ENCODE data around the gene CTIF. TPM values are rescaled to one million over a fixed set of nuclear protein-coding genes. Genes with fewer than 3 reads are reported as not detected.

Gene CTIF
- polyA plus RNA-seq, 1 donor from 2014 or later, result 50.2 TPM

GRCh38 chr18:48619501-48619900 is 80.7 kb downstream of the CTIF start:
- TF ChIP-seq MXI1 (conservative IDR thresholded peaks at IDR 0.05; ENCODE audit: poor library complexity, severe bottlenecking) (no peak), EZH2 (IDR thresholded peaks at IDR 0.05; ENCODE audit: borderline replicate concordance, insufficient read depth, low read length, poor library complexity, severe bottlenecking) (no peak), POLR2AphosphoS5 (IDR thresholded peaks at IDR 0.05) (no peak), RAD21 (conservative IDR thresholded peaks at IDR 0.05) (no peak), EP300 (conservative IDR thresholded peaks at IDR 0.05; ENCODE audit: poor library complexity, severe bottlenecking) (no peak), TAF1 (IDR thresholded peaks at IDR 0.05; ENCODE audit: low read depth) (no peak), SMC3 (conservative IDR thresholded peaks at IDR 0.05; ENCODE audit: poor library complexity) (no peak)
- TF ChIP-seq, protein P1, sequence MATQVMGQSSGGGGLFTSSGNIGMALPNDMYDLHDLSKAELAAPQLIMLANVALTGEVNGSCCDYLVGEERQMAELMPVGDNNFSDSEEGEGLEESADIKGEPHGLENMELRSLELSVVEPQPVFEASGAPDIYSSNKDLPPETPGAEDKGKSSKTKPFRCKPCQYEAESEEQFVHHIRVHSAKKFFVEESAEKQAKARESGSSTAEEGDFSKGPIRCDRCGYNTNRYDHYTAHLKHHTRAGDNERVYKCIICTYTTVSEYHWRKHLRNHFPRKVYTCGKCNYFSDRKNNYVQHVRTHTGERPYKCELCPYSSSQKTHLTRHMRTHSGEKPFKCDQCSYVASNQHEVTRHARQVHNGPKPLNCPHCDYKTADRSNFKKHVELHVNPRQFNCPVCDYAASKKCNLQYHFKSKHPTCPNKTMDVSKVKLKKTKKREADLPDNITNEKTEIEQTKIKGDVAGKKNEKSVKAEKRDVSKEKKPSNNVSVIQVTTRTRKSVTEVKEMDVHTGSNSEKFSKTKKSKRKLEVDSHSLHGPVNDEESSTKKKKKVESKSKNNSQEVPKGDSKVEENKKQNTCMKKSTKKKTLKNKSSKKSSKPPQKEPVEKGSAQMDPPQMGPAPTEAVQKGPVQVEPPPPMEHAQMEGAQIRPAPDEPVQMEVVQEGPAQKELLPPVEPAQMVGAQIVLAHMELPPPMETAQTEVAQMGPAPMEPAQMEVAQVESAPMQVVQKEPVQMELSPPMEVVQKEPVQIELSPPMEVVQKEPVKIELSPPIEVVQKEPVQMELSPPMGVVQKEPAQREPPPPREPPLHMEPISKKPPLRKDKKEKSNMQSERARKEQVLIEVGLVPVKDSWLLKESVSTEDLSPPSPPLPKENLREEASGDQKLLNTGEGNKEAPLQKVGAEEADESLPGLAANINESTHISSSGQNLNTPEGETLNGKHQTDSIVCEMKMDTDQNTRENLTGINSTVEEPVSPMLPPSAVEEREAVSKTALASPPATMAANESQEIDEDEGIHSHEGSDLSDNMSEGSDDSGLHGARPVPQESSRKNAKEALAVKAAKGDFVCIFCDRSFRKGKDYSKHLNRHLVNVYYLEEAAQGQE (IDR thresholded peaks at IDR 0.05; ENCODE audit: borderline replicate concordance), result no peak
- TF ChIP-seq, protein P2, sequence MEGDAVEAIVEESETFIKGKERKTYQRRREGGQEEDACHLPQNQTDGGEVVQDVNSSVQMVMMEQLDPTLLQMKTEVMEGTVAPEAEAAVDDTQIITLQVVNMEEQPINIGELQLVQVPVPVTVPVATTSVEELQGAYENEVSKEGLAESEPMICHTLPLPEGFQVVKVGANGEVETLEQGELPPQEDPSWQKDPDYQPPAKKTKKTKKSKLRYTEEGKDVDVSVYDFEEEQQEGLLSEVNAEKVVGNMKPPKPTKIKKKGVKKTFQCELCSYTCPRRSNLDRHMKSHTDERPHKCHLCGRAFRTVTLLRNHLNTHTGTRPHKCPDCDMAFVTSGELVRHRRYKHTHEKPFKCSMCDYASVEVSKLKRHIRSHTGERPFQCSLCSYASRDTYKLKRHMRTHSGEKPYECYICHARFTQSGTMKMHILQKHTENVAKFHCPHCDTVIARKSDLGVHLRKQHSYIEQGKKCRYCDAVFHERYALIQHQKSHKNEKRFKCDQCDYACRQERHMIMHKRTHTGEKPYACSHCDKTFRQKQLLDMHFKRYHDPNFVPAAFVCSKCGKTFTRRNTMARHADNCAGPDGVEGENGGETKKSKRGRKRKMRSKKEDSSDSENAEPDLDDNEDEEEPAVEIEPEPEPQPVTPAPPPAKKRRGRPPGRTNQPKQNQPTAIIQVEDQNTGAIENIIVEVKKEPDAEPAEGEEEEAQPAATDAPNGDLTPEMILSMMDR (IDR thresholded peaks at IDR 0.05; ENCODE audit: poor library complexity, severe bottlenecking), result no peak
- no peaks in the 10 kb centered on the region for H3K27me3 ChIP-seq (ENCODE audit: insufficient read depth, low read depth, low read length)
- H3K4me3 ChIP-seq (ENCODE audit: low read length), result no peak overlapping the region
- no peaks in the 10 kb centered on the region for H3K79me2 ChIP-seq (replicated peaks; ENCODE audit: insufficient read depth, low read length)
- H3K9me3 ChIP-seq (ENCODE audit: low read length), result no peaks in the 10 kb centered on the region
- H3K4me2 ChIP-seq (ENCODE audit: low read length), result no peak overlapping the region
- H3K9ac ChIP-seq (ENCODE audit: low read length), result no peak overlapping the region
- no peaks in the 10 kb centered on the region for H3F3A ChIP-seq (ENCODE audit: insufficient read depth, low read length, poor library complexity, severe bottlenecking)
- no peaks in the 10 kb centered on the region for H3K36me3 ChIP-seq (ENCODE audit: insufficient read depth, low read length)
- H3K9me2 ChIP-seq (ENCODE audit: insufficient read depth, low read length), result no peaks in the 10 kb centered on the region
- H4K20me1 ChIP-seq (ENCODE audit: insufficient read depth), result no peaks in the 10 kb centered on the region
- no peak overlapping the region for H3K27ac ChIP-seq (ENCODE audit: low read length)
- H2AFZ ChIP-seq (ENCODE audit: low read depth, low read length), result no peak overlapping the region

GRCh38 chr18:48620071-48620470 is 81.2 kb downstream of the CTIF start:
- H3K79me2 ChIP-seq (replicated peaks; ENCODE audit: insufficient read depth, low read length), result no peaks in the 10 kb centered on the region
- no peaks in the 10 kb centered on the region for H4K20me1 ChIP-seq (ENCODE audit: insufficient read depth)
- H2AFZ ChIP-seq (ENCODE audit: low read depth, low read length), result no peak overlapping the region
- no peaks in the 10 kb centered on the region for H3K27me3 ChIP-seq (ENCODE audit: insufficient read depth, low read depth, low read length)
- no peaks in the 10 kb centered on the region for H3K36me3 ChIP-seq (ENCODE audit: insufficient read depth, low read length)
- no peak overlapping the region for H3K27ac ChIP-seq (ENCODE audit: low read length)
- TF ChIP-seq, protein P1 (IDR thresholded peaks at IDR 0.05; ENCODE audit: borderline replicate concordance), result no peak
- H3K9me2 ChIP-seq (ENCODE audit: insufficient read depth, low read length), result no peaks in the 10 kb centered on the region
- no peaks in the 10 kb centered on the region for H3F3A ChIP-seq (ENCODE audit: insufficient read depth, low read length, poor library complexity, severe bottlenecking)
- H3K9me3 ChIP-seq (ENCODE audit: low read length), result no peaks in the 10 kb centered on the region
- H3K4me3 ChIP-seq (ENCODE audit: low read length), result no peak overlapping the region
- H3K9ac ChIP-seq (ENCODE audit: low read length), result no peak overlapping the region
- no peak overlapping the region for H3K4me2 ChIP-seq (ENCODE audit: low read length)

All from neural cell (in vitro differentiated cells).